Measurements from ENCODE around the gene SLC17A3. TPM values are rescaled to one million over a fixed set of nuclear protein-coding genes. Genes with fewer than 3 reads are reported as not detected.

SLC17A3 gene
- total RNA-seq, 1 experiment from 2014 or later, result not detected

- no peaks in the 10 kb centered on the region for H3K36me3 Mint-ChIP-seq
- H3K27ac Mint-ChIP-seq, result no peak overlapping the region
- DNase-seq (ENCODE audit: low spot score) (no peak), ATAC-seq (no peak)
- H3K9me3 Mint-ChIP-seq, result peaks cover 3% of the 10 kb centered on the region; the same call in 1 of the 2 replicates
- H3K27me3 Mint-ChIP-seq (ENCODE audit: low read depth), result no peaks in the 10 kb centered on the region
- ChIA-PET POLR2A (no interaction called here), CTCF (no interaction called here)
- no peak overlapping the region for H3K4me3 Mint-ChIP-seq
- no peak for TF ChIP-seq CREB1 (CRISPR knock-in tag; IDR thresholded peaks at IDR 0.05)
- no peak for TF ChIP-seq TCF7 (CRISPR knock-in tag; IDR thresholded peaks at IDR 0.05; ENCODE audit: low read depth)
- TF ChIP-seq ZNF219 (CRISPR knock-in tag; IDR thresholded peaks at IDR 0.05; ENCODE audit: borderline replicate concordance), result no peak
- no peak for TF ChIP-seq SOX15 (CRISPR knock-in tag; IDR thresholded peaks at IDR 0.05)
- no peak for TF ChIP-seq EMX1 (CRISPR knock-in tag; IDR thresholded peaks at IDR 0.05)
- no peak for TF ChIP-seq HMGA2 (CRISPR knock-in tag; IDR thresholded peaks at IDR 0.05)
- TF ChIP-seq PRRX2 (CRISPR knock-in tag; IDR thresholded peaks at IDR 0.05), result no peak
- no peak for TF ChIP-seq NFE2L1 (CRISPR knock-in tag; IDR thresholded peaks at IDR 0.05)
- no peak for TF ChIP-seq MYBL2 (CRISPR knock-in tag; IDR thresholded peaks at IDR 0.05)
- TF ChIP-seq ZNF232 (CRISPR knock-in tag; IDR thresholded peaks at IDR 0.05), result no peak
- TF ChIP-seq FOXJ3 (CRISPR knock-in tag; IDR thresholded peaks at IDR 0.05; ENCODE audit: borderline replicate concordance), result no peak
- TF ChIP-seq CTCF (IDR thresholded peaks at IDR 0.05), result no peak
- TF ChIP-seq FOXP4 (CRISPR knock-in tag; IDR thresholded peaks at IDR 0.05), result no peak
- no peak for TF ChIP-seq ZSCAN18 (CRISPR knock-in tag; IDR thresholded peaks at IDR 0.05)
- no peak for TF ChIP-seq SP1 (CRISPR knock-in tag; conservative IDR thresholded peaks at IDR 0.05)
- no peak for TF ChIP-seq IRF1 (CRISPR knock-in tag; IDR thresholded peaks at IDR 0.05)
- TF ChIP-seq ATF1 (CRISPR knock-in tag; IDR thresholded peaks at IDR 0.05), result no peak
- TF ChIP-seq OVOL2 (CRISPR knock-in tag; IDR thresholded peaks at IDR 0.05; ENCODE audit: borderline replicate concordance), result no peak
- no peak for TF ChIP-seq PRDM15 (CRISPR knock-in tag; IDR thresholded peaks at IDR 0.05)
- 0 out of 2 replicates have a peak, but pooled peaks cover 4% of the 10 kb centered on the region for H3K4me1 Mint-ChIP-seq
Measured at GRCh38 chr6:25918083-25918683, 44.1 kb upstream of the SLC17A3 start.
